Activated CD8-positive, alpha-beta T cell treated with anti-CD3 and anti-CD28 coated beads, Interleukin-2, amount 10 ng/mL, durations not matched to agents 7 days and 5 days (primary cell): ENCODE measurements around the gene HCFC1R1. TPM values are rescaled to one million over a fixed set of nuclear protein-coding genes. Genes with fewer than 3 reads are reported as not detected.
"Not testable (repeated sequence)": the region's sequence is repeated elsewhere in the genome, so short reads cannot be mapped to it uniquely, and the experiment has no call there.

Source experiments
- ATAC-seq: fragments of 150-1000 bp; cut with Tn5 transposase; one replicate; pipeline ENCODE4 v1.10.0; 2021; ENCODE audit warnings: moderate library complexity
- CTCF ChIA-PET: fragments of 350-600 bp; sonication (Branson Sonifier 250); formaldehyde crosslinking; loops from one replicate; lab custom pipeline; 2021; ENCODE audit warnings: antibody characterized with exemption; lab: Charles Lee
- POLR2A ChIA-PET: fragments of 350-600 bp; sonication (Branson Sonifier 250); formaldehyde crosslinking; loops from one replicate; lab custom pipeline; 2021; ENCODE audit warnings: antibody characterized with exemption; lab: Charles Lee
- DNase-seq: peaks from one replicate; pipeline ENCODE4 v3.0.0-alpha.2; 2020
- H3K27ac Mint-ChIP-seq: one replicate; pipeline ENCODE4 v1.8.0; 2021; ENCODE audit warnings: mild to moderate bottlenecking, mixed read lengths
- H3K27me3 Mint-ChIP-seq: one replicate; pipeline ENCODE4 v1.8.0; 2021; ENCODE audit warnings: low read depth, mixed read lengths
- H3K36me3 Mint-ChIP-seq: one replicate; pipeline ENCODE4 v1.8.0; 2021; ENCODE audit warnings: low read depth, mixed read lengths
- H3K4me1 Mint-ChIP-seq: one replicate; pipeline ENCODE4 v1.8.0; 2021; ENCODE audit warnings: low read depth, mixed read lengths
- H3K4me3 Mint-ChIP-seq: one replicate; pipeline ENCODE4 v1.8.0; 2021; ENCODE audit warnings: mild to moderate bottlenecking, mixed read lengths
- H3K9me3 Mint-ChIP-seq: one replicate; pipeline ENCODE4 v1.8.0; 2022; ENCODE audit warnings: mixed read lengths; ENCODE audit not compliant: insufficient read depth
- total RNA-seq, 2 experiments: library from RNA; stranded (reverse); gene quantifications; one replicate each; pipeline ENCODE4 v1.2.3, GENCODE V29; 2021

HCFC1R1 gene, protein sequence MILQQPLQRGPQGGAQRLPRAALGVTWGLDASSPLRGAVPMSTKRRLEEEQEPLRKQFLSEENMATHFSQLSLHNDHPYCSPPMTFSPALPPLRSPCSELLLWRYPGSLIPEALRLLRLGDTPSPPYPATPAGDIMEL
- 10 to 100 TPM; 41.0 to 41.7 TPM for total RNA-seq

DNA sequence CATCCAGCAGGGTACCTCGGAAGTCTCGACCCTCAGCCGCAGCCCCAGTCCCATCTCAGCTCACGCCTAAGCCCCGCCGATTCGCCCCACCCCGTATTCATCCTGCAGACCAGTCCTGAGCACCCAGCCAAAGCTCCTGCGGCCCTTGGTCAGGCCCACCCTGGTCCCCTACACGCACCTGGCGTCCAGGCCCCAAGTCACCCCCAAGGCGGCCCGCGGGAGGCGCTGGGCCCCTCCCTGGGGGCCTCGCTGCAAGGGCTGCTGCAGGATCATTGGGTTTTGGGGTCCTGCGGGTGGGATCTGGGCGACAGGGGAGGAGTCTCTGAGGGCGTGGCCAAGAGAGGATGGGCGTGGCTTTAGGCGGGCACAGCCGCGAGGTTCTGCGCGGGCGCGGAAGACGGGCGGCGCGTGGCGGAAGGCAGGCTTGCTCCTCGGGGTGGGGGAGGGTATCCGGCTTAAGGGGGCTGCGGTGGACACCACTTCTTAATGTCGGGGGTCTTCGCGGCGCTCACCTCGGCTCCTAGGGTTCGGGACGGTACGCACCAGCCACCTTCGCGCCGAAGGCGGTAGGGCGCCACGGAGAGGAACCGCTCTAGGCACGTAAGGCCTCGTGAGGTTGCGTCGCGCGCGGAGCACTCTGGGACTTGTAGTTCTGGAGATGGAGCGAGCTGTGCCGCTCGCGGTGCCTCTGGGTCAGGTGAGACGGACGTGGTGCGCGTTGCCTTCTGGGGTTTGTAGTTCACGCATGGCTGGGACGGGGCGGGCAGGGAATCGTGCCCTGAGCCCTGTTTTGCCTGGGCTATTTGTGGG, at the start of gene HCFC1R1, which contains the start of gene THOC6:
TSS of gene HCFC1R1 (minus strand) at position 274 of the 810 bp plus-strand sequence. CDS start at position 273, 1 bp downstream.
TSS of gene THOC6 (plus strand) at position 367 of the 810 bp plus-strand sequence. CDS start at position 659, 292 bp downstream.
- ChIA-PET POLR2A (interaction anchor here (0.7 to 4.8 kb wide), 4 partner anchors 10 to 134 kb away, joined by 3 to 20 read pairs (median 3); partner anchors contain the start of gene IL32), CTCF (interaction anchor here (0.6 to 7.2 kb wide), 7 partner anchors 8 to 135 kb away, joined by 3 to 105 read pairs (median 6); no protein-coding TSS in a partner anchor)
- H3K4me1 Mint-ChIP-seq, result peaks cover 56% of the 10 kb centered on the region
- H3K36me3 Mint-ChIP-seq, result peaks cover 25% of the 10 kb centered on the region
- ATAC-seq, result peak; percentile 80
- H3K27ac Mint-ChIP-seq, result peak within 1 kb of the TSS; percentile 94
- peak; percentile 98 for DNase-seq
- H3K27me3 Mint-ChIP-seq, result peaks cover 3% of the 10 kb centered on the region
- H3K9me3 Mint-ChIP-seq, result no peaks in the 10 kb centered on the region
- peak within 1 kb of the TSS; percentile 85 for H3K4me3 Mint-ChIP-seq

DNA sequence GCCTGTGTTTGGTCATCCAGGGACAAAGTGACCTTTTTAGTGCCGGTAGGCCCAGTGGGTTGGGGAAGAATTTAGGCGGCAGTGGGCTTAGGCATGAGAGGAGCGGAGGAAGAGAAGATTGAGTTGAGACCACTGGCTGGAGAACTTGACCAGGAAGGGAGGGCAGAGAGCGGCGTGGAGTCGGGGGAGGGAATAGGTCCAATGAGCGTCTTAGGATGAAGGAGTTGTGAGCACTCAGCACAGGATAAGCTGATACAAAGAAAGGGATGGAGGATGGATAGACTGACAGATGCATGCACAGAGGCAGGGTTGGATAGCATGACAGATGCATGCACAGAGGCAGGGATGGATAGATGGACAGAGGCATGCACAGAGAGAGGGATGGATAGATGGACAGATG, 49.7 kb upstream of the HCFC1R1 start:
- DNase-seq (no peak), ATAC-seq (no peak)
- ChIA-PET POLR2A (interaction anchor here (0.6 to 6.1 kb wide), 5 partner anchors 8 to 27 kb away, joined by 3 to 68 read pairs (median 27); partner anchors contain the start of genes IL32 and ZSCAN10), CTCF (interaction anchor here (1.6 to 6.5 kb wide), 2 partner anchors 8 to 57 kb away, joined by 6 to 72 read pairs; partner anchors contain the start of gene IL32)
- Mint-ChIP-seq H3K4me3 (peak overlapping the region; percentile 73), H3K9me3 (peaks cover 9% of the 10 kb centered on the region), H3K27me3 (no peaks in the 10 kb centered on the region), H3K27ac (peak overlapping the region; percentile 94), H3K36me3 (peaks cover 64% of the 10 kb centered on the region), H3K4me1 (peaks cover 94% of the 10 kb centered on the region)

DNA sequence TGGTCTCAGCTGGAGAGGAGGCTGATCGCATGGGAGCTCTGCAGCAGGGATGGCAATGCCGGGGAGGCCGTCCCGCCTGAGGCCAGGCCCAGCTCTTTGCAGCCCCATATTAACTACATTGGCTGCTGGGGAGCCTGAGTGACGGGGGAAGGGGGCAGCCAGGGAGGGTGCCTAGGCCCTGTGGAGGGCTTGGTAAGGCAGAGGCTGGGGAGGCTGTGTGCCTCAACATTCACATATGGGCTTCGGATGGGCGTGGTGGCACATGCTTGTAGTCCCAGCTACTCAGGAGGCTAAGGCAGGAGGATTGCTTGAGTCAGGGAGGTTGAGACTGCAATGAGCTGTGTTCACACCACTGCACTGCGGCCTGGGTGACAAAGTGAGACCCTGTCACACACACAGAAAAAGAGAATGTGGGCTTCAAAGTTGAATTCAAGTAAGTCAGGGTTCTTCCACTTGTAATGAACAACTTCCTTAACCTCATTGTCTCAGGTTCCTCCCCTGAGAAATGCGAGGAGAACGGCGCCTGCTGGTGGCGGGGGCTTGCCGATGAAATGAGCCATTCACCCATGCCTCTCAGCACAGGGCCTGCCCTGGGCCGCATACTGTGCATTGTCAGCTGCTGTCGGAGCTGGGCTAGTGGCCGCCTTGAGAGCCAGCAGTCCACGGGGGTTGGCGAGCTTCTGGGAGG, 49.0 kb upstream of the HCFC1R1 start:
- peaks cover 64% of the 10 kb centered on the region for H3K36me3 Mint-ChIP-seq
- ChIA-PET CTCF (interaction anchor here (6.5 kb wide), 1 partner anchor 57 kb away, joined by 72 read pairs; no protein-coding TSS in a partner anchor), POLR2A (interaction anchor here (0.6 to 4.2 kb wide), 4 partner anchors 13 to 28 kb away, joined by 3 to 32 read pairs (median 15); partner anchors contain the start of gene ZSCAN10)
- DNase-seq (peak; percentile 64), ATAC-seq (peak; percentile 17)
- peak overlapping the region; percentile 97 for H3K27ac Mint-ChIP-seq
- not testable (repeated sequence) for H3K27me3 Mint-ChIP-seq, H3K9me3 Mint-ChIP-seq
- peaks cover 90% of the 10 kb centered on the region for H3K4me1 Mint-ChIP-seq
- peak overlapping the region; percentile 73 for H3K4me3 Mint-ChIP-seq

DNA sequence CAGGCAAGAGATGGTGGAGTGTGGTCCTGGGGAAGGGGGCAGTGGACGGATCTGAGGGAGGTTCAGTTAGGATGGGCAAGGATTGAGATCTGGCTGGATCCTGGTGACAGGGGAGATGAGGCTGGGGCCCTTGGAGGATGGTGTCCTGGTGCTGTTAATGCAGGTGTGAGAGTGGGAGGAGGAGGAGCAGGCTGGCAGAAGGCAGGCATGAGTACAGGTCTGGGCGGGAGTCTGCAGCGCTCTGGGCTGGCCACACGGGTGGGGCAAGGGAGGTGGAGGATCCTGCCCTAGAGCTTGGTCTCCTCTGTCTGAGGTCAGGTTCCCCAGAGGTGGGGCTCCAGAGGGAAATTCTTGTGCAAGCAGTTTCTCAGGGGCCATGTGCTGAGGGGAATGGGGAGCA, 48.4 kb upstream of the HCFC1R1 start:
- Mint-ChIP-seq H3K36me3 (peaks cover 66% of the 10 kb centered on the region), H3K4me1 (peaks cover 89% of the 10 kb centered on the region), H3K27ac (peak overlapping the region; percentile 97), H3K4me3 (peak overlapping the region; percentile 15)
- POLR2A ChIA-PET, H3K9me3 Mint-ChIP-seq, CTCF ChIA-PET, H3K27me3 Mint-ChIP-seq: not testable (repeated sequence)
- ATAC-seq (peak; percentile 7), DNase-seq (peak; percentile 59)

DNA sequence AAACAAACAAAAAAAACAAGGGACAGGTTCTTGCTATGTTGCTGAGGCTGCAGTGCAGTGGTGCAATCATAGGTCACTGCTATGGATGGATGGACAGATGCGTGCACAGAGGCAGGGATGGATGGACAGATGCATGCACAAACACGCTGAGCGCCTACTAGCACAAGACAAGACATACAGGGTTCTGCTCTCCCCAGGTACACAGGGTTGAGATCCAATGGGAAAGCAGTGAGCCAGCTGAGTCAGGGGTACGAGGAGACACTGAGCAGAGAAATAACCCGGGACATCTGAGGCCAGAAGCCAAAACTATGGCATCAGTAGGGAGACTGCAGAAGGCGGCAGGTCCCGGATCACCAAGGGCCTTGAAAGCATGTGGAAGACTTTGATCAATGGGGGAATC, 47.9 kb upstream of the HCFC1R1 start:
- Mint-ChIP-seq H3K4me3 (peak overlapping the region; percentile 15), H3K9me3 (no peaks in the 10 kb centered on the region), H3K27me3 (no peaks in the 10 kb centered on the region), H3K36me3 (peaks cover 65% of the 10 kb centered on the region), H3K4me1 (peaks cover 86% of the 10 kb centered on the region), H3K27ac (peak overlapping the region; percentile 97)
- no peak for DNase-seq
- ChIA-PET CTCF (interaction anchor here (1.0 to 4.6 kb wide), 2 partner anchors 12 to 25 kb away, joined by 3 to 28 read pairs; no protein-coding TSS in a partner anchor), POLR2A (interaction anchor here (1.4 kb wide), 1 partner anchor 13 kb away, joined by 9 read pairs; no protein-coding TSS in a partner anchor)
- ATAC-seq, result no peak

DNA sequence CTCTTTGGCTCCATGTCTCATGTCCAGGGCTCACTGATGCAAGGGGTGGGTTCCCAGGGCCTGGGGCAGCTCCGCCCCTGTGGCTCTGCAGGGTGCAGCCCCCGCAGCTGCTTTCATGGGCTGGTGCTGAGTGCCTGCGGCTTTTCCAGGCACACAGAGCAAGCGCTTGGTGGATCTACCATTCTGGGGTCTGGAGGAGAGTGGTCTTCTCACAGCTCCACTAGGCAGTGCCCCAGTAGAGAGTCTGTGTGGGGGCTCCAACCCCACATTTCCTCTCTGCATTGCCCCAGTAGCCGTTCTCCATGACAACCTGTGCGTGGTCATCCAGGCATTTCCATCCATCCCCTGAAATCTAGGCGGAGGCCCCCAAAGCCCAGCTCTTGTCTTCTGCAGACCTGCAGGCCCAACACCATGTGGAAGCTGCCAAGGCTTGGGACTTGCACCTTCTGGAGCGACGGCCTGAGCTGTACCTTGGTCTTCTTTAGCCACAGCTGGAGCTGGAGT, 46.9 kb upstream of the HCFC1R1 start:
- Mint-ChIP-seq H3K36me3 (peaks cover 72% of the 10 kb centered on the region), H3K4me3 (peak overlapping the region; percentile 100), H3K4me1 (peaks cover 78% of the 10 kb centered on the region), H3K27ac (peak overlapping the region; percentile 97), H3K27me3 (no peaks in the 10 kb centered on the region), H3K9me3 (no peaks in the 10 kb centered on the region)
- no peak for DNase-seq
- ATAC-seq, result no peak
- CTCF ChIA-PET, result interaction anchor here (1.0 to 4.6 kb wide), 6 partner anchors 11 to 67 kb away, joined by 3 to 28 read pairs (median 4); no protein-coding TSS in a partner anchor
- POLR2A ChIA-PET, result interaction anchor here (0.9 to 1.4 kb wide), 3 partner anchors 12 to 59 kb away, joined by 3 to 9 read pairs (median 4); no protein-coding TSS in a partner anchor

DNA sequence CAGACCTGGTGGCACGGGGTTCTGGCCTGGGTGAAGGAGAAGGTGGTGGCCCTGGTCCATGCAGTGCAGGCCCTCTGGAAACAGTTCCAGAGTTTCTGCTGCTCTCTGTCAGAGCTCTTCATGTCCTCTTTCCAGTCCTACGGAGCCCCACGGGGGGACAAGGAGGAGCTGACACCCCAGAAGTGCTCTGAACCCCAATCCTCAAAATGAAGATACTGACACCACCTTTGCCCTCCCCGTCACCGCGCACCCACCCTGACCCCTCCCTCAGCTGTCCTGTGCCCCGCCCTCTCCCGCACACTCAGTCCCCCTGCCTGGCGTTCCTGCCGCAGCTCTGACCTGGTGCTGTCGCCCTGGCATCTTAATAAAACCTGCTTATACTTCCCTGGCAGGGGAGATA, 45.4 kb upstream of the HCFC1R1 start:
- H3K9me3 Mint-ChIP-seq, H3K27me3 Mint-ChIP-seq, DNase-seq, ATAC-seq: not testable (repeated sequence)
- Mint-ChIP-seq H3K4me3 (peak overlapping the region; percentile 100), H3K36me3 (peaks cover 67% of the 10 kb centered on the region), H3K27ac (peak overlapping the region; percentile 97), H3K4me1 (peaks cover 78% of the 10 kb centered on the region)
- ChIA-PET POLR2A (interaction anchor here (0.6 to 1.1 kb wide), 3 partner anchors 9 to 82 kb away, joined by 3 to 5 read pairs (median 3); no protein-coding TSS in a partner anchor), CTCF (interaction anchor here (0.8 to 4.6 kb wide), 3 partner anchors 10 to 63 kb away, joined by 3 to 28 read pairs (median 4); no protein-coding TSS in a partner anchor)

DNA sequence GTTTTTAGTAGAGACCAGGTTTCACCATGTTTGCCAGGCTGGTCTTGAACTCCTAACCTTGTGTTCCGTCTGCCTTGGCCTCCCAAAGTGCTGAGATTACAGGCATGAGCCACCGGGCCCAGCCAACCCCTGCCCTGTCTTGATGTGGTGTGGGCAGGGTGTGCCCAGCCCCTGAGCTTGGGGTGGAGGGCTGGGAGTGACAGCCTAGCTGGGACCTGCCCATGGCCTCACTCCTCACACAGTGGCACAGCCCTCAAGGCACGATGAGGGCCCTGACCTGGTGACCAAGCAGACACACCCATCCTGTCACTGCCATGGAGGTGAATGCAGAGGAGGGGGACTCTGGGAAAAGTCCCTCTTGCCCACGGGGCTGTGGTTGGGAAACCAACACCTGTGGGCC, 44.7 kb upstream of the HCFC1R1 start:
- Mint-ChIP-seq H3K4me1 (peaks cover 78% of the 10 kb centered on the region), H3K9me3 (no peaks in the 10 kb centered on the region), H3K36me3 (peaks cover 63% of the 10 kb centered on the region), H3K27ac (peak overlapping the region; percentile 97), H3K4me3 (peak overlapping the region; percentile 100), H3K27me3 (no peaks in the 10 kb centered on the region)
- POLR2A ChIA-PET, result interaction anchor here (1.0 to 6.3 kb wide), 3 partner anchors 8 to 32 kb away, joined by 3 to 68 read pairs (median 7); no protein-coding TSS in a partner anchor
- CTCF ChIA-PET, result interaction anchor here (0.8 to 7.4 kb wide), 4 partner anchors 9 to 64 kb away, joined by 3 to 74 read pairs (median 16); no protein-coding TSS in a partner anchor
- ATAC-seq (no peak), DNase-seq (no peak)

DNA sequence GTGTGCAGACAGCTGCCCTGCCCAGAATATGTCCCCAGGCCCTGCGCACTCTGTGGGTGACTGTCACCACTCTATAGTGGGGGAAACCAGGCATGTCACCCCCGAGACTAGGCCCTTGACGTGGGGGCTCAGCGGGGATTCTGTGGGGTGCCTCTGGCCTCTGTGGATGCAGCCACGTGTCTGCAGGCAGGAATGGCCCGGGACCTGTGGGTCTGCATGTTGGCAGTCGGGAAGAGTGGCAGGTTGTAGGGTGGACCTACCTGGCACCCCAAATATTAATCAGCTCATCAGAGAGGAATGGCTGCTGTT, 42.7 kb upstream of the HCFC1R1 start:
- Mint-ChIP-seq H3K27me3 (no peaks in the 10 kb centered on the region), H3K27ac (peak overlapping the region; percentile 99), H3K4me3 (peak overlapping the region; percentile 100), H3K4me1 (peaks cover 76% of the 10 kb centered on the region), H3K36me3 (peaks cover 58% of the 10 kb centered on the region), H3K9me3 (no peaks in the 10 kb centered on the region)
- ChIA-PET POLR2A (interaction anchor here (1.9 to 6.3 kb wide), 3 partner anchors 10 to 63 kb away, joined by 7 to 68 read pairs (median 18); no protein-coding TSS in a partner anchor), CTCF (interaction anchor here (1.0 to 7.4 kb wide), 7 partner anchors 8 to 64 kb away, joined by 3 to 74 read pairs (median 6); no protein-coding TSS in a partner anchor)
- DNase-seq, result no peak
- no peak for ATAC-seq

DNA sequence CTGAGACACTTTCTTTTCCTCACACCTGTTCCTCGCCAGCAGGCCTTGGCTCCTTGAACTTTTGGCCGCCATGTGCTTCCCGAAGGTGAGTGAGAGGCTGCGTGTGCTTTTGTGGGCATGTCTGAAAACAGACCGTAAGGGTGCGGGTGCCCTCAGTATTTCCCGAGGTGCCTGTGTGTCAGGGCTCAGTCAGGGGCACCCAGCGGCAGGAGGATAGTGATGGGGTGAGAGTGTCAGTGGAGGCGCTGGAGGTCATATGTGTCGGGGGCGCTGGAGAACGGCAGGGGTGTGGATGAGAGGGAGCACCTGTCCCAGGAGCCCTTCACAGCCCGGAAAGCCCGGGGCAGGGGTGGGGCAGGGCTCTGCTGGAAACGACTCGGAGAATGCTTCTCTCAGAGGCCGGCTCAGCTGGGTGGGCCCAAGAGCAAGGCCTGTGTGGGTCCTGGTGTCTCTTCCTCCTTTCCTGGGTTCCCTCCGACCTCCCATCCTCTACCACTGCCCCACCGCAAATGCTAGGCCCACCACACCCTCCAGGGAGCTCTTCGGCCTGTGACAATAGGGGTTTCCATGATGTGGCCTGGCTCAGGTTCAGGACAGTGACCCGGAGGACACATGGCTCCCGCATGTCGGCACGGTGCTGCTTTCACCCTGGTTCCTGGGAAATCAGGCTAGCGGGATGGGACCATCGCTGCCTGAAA, 42.1 kb upstream of the HCFC1R1 start:
- no peaks in the 10 kb centered on the region for H3K27me3 Mint-ChIP-seq
- no peak for DNase-seq
- H3K27ac Mint-ChIP-seq, result peak overlapping the region; percentile 99
- ATAC-seq, result peak; percentile 44
- H3K4me1 Mint-ChIP-seq, result peaks cover 74% of the 10 kb centered on the region
- CTCF ChIA-PET, result interaction anchor here (0.7 to 7.4 kb wide), 9 partner anchors 8 to 69 kb away, joined by 3 to 74 read pairs (median 5); partner anchors contain the start of gene ZNF213
- peak overlapping the region; percentile 100 for H3K4me3 Mint-ChIP-seq
- POLR2A ChIA-PET, result interaction anchor here (0.9 to 6.3 kb wide), 9 partner anchors 10 to 68 kb away, joined by 3 to 68 read pairs (median 4); partner anchors contain the start of gene ZNF213
- no peaks in the 10 kb centered on the region for H3K9me3 Mint-ChIP-seq
- peaks cover 55% of the 10 kb centered on the region for H3K36me3 Mint-ChIP-seq
